ENCODE data around the gene MAP1LC3A.
"Not testable (repeated sequence)": the region's sequence is repeated elsewhere in the genome, so short reads cannot be mapped to it uniquely, and the experiment has no call there.

The MAP1LC3A gene

GRCh38 chr20:34558320-34559218 lies at the start of gene MAP1LC3A:
MAP1LC3A (plus strand) TSS chr20:34558718; CDS start chr20:34558869, 151 bp downstream.
- H3K27me3 Mint-ChIP-seq, result no peaks in the 10 kb centered on the region
- peak within 1 kb of the TSS; percentile 89 for H3K27ac Mint-ChIP-seq
- H3K36me3 Mint-ChIP-seq, result no peaks in the 10 kb centered on the region
- peaks cover 20% of the 10 kb centered on the region for H3K4me1 Mint-ChIP-seq
- H3K9me3 Mint-ChIP-seq, result no peaks in the 10 kb centered on the region
- peak within 1 kb of the TSS; percentile 87 for H3K4me3 Mint-ChIP-seq
- ATAC-seq, result peak; percentile 78

GRCh38 chr20:34510575-34510974 lies 47.9 kb upstream of the MAP1LC3A start:
- H3K36me3 Mint-ChIP-seq, result peaks cover 16% of the 10 kb centered on the region
- no peak for ATAC-seq
- H3K9me3 Mint-ChIP-seq, result no peaks in the 10 kb centered on the region
- no peaks in the 10 kb centered on the region for H3K27me3 Mint-ChIP-seq
- peaks cover 27% of the 10 kb centered on the region for H3K4me1 Mint-ChIP-seq
- no peak overlapping the region for H3K4me3 Mint-ChIP-seq
- no peak overlapping the region for H3K27ac Mint-ChIP-seq

DNA sequence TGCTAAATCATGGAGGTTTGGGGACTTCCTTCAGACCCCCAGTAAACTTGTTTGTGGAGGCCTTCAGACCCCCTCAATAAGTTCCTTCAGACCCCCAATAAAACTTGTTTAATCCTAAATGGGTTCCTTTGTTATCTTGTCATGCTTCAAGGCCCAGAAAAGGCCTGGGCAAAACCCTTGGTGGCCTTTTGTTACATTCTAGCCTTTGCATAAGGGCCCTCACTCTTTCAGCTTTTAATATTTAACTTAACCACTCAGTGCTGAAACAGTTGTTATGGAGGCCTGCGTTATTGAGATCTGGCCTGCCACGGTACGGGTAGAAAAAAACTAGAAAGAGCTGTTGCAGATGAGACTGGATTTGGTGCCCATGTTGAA lies 46.6 kb upstream of the MAP1LC3A start:
- H3K4me1 Mint-ChIP-seq, result peaks cover 27% of the 10 kb centered on the region
- no peak overlapping the region for H3K27ac Mint-ChIP-seq
- ATAC-seq, result no peak
- peaks cover 10% of the 10 kb centered on the region for H3K36me3 Mint-ChIP-seq
- H3K9me3 Mint-ChIP-seq, result no peaks in the 10 kb centered on the region
- no peaks in the 10 kb centered on the region for H3K27me3 Mint-ChIP-seq
- H3K4me3 Mint-ChIP-seq, result no peak overlapping the region

DNA sequence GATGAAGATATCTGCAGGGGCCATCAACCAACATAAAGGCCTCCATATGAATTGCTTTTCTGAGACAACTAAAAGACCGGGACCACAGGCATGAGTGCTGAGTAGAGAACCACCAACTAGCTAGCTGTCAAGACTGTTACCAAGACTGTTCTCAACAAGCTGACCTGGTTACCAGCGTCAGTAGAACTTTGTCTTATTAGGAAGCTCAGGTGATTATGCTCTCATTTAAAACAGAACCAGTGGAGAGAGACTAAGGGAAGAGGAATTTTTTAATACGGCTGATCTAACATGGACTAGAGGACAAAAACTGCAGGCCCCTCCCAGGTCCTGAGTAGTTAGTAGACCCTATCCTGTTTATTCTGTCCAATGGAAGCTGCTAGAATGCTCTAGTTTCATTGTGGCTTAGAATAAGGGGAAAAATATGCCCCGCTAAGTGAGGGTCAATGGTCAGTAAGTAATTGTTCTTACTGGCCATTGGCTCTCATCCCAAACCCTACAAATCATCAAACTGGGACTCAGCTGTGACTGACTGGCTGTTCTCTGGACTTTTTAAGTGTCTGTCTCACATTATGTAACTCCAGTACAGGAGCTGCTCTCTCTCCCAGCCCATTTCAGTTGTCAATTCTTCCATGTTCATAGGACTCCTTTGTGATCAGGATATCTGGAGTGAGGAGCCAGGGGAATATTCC lies 46.1 kb upstream of the MAP1LC3A start:
- no peak overlapping the region for H3K4me3 Mint-ChIP-seq
- H3K36me3 Mint-ChIP-seq, result peaks cover 10% of the 10 kb centered on the region
- peaks cover 27% of the 10 kb centered on the region for H3K4me1 Mint-ChIP-seq
- ATAC-seq, result no peak
- H3K27me3 Mint-ChIP-seq, result no peaks in the 10 kb centered on the region
- H3K27ac Mint-ChIP-seq, result no peak overlapping the region
- H3K9me3 Mint-ChIP-seq, result no peaks in the 10 kb centered on the region

- peaks cover 4% of the 10 kb centered on the region for H3K36me3 Mint-ChIP-seq
- no peak overlapping the region for H3K27ac Mint-ChIP-seq
- no peak overlapping the region for H3K4me3 Mint-ChIP-seq
- no peaks in the 10 kb centered on the region for H3K27me3 Mint-ChIP-seq
- no peaks in the 10 kb centered on the region for H3K9me3 Mint-ChIP-seq
- H3K4me1 Mint-ChIP-seq, result peaks cover 30% of the 10 kb centered on the region
- no peak for ATAC-seq
These were observed 45.5 kb upstream of the MAP1LC3A start for GRCh38 chr20:34512955-34513419.

DNA sequence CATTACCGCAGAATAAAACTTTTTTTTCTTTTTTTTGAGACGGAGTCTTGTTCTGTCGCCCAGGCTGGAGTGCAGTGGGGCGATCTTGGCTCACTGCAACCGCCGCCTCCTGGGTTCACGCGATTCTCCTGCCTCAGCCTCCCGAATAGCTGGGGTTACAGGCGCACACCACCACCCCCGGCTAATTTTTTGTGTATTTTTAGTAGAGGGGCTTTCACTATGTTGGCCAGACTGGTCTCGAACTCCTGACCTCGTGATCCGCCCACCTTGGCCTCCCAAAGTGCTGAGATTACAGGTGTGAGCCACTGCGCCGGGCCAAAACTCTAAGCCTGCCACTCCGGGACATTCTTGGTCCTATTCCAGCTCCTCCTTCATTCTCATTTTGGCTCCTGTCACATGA lies 44.5 kb upstream of the MAP1LC3A start:
- H3K4me1 Mint-ChIP-seq, result peaks cover 40% of the 10 kb centered on the region
- not testable (repeated sequence) for H3K27me3 Mint-ChIP-seq, H3K36me3 Mint-ChIP-seq, ATAC-seq, H3K9me3 Mint-ChIP-seq, H3K27ac Mint-ChIP-seq, H3K4me3 Mint-ChIP-seq

DNA sequence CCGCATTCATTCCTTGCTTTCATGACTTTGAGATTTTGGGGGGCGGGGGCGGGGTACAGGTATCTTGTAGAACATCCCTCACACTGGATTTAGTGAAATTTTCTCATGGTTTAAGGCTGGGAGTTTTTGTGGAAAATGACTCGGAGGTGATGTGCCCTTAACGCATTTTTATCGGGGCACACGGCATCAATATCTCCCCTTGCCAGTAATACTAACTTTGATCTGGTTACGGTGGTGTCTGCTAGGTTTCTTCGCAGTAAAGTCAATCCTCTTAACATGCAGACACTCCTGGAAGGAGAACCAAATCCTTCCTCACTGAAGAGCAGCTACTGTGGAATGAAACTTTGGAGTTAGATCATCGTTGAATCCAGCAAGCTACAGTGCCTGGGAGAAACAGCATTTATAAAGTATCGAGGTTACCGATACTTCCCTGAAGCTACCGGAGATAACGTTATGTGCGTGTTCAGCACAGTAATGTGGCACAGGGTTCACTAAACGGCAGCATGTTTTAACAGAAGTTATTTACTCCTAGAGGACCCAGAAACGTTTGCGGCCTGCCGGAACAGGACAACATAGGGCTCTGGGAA lies 43.5 kb upstream of the MAP1LC3A start:
- ATAC-seq, result peak; percentile 9

DNA sequence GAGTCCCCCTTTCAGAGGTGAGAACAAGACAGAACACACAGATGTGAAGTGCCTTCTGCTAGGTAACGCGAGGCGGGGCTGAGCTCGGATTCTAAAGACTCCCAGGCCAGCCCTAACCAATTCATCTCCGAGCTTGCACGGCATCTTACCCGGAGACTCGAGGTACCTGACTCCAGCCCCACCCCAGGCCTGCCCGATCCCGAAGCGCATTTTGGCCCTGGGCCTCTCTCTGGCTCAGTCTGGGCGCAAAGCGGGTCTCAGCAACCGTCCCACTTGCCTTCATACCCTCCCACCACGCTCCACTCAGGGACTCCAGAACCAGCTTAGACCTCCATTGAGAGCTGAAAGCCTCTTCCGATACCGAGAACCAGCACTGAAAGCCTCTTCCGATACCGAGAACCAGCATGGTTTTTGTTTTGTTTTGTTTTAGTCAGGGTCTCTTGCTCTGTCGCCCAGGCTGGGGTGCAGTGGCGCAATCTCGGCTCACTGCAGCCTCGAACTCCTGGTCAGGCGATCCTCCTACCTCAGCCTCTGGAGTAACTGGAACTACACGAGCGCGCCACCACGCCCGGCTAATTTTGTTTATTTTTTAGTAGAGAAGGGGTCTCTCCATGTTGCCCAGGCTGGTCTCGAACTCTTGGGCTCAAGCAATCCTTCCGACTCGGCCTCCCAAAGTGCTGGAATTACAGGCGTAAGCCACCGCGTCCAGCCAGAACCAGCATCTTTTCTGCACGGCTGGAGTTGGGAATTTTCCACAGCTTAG lies 42.9 kb upstream of the MAP1LC3A start:
- ATAC-seq, result peak; percentile 84
- Mint-ChIP-seq H3K27ac (peak overlapping the region; percentile 97), H3K4me1 (peaks cover 44% of the 10 kb centered on the region), H3K9me3 (no peaks in the 10 kb centered on the region), H3K4me3 (peak overlapping the region; percentile 96), H3K36me3 (no peaks in the 10 kb centered on the region), H3K27me3 (no peaks in the 10 kb centered on the region)

More for the DNA sequence above, 43.5 kb upstream of the MAP1LC3A start:
- Mint-ChIP-seq H3K4me1 (peaks cover 41% of the 10 kb centered on the region), H3K36me3 (no peaks in the 10 kb centered on the region), H3K27ac (peak overlapping the region; percentile 97), H3K4me3 (peak overlapping the region; percentile 96), H3K9me3 (no peaks in the 10 kb centered on the region), H3K27me3 (no peaks in the 10 kb centered on the region)

- Mint-ChIP-seq H3K36me3 (no peaks in the 10 kb centered on the region), H3K9me3 (no peaks in the 10 kb centered on the region), H3K27ac (peak within 1 kb of the TSS; percentile 97), H3K4me1 (peaks cover 49% of the 10 kb centered on the region), H3K27me3 (no peaks in the 10 kb centered on the region), H3K4me3 (peak within 1 kb of the TSS; percentile 96)
- ATAC-seq, result peak; percentile 94
These were observed 42.0 kb upstream of the MAP1LC3A start, which contains the start of gene DYNLRB1 for GRCh38 chr20:34516247-34517113. DYNLRB1 (plus strand) TSS chr20:34516422; CDS start chr20:34516459, 37 bp downstream.

- H3K27me3 Mint-ChIP-seq, result no peaks in the 10 kb centered on the region
- peaks cover 52% of the 10 kb centered on the region for H3K4me1 Mint-ChIP-seq
- no peak for ATAC-seq
- H3K27ac Mint-ChIP-seq, result peak overlapping the region; percentile 97
- no peaks in the 10 kb centered on the region for H3K9me3 Mint-ChIP-seq
- H3K36me3 Mint-ChIP-seq, result peaks cover 3% of the 10 kb centered on the region
- peak overlapping the region; percentile 96 for H3K4me3 Mint-ChIP-seq
These were observed 41.4 kb upstream of the MAP1LC3A start for GRCh38 chr20:34517114-34517505.

- not testable (repeated sequence) for H3K36me3 Mint-ChIP-seq, H3K9me3 Mint-ChIP-seq, ATAC-seq, H3K4me3 Mint-ChIP-seq, H3K27me3 Mint-ChIP-seq
- H3K27ac Mint-ChIP-seq, result peak overlapping the region; percentile 48
- H3K4me1 Mint-ChIP-seq, result peaks cover 54% of the 10 kb centered on the region
These were observed 39.7 kb upstream of the MAP1LC3A start for GRCh38 chr20:34518863-34519262.

- H3K36me3 Mint-ChIP-seq, H3K27ac Mint-ChIP-seq, H3K9me3 Mint-ChIP-seq, H3K4me3 Mint-ChIP-seq, H3K27me3 Mint-ChIP-seq, ATAC-seq: not testable (repeated sequence)
- H3K4me1 Mint-ChIP-seq, result peaks cover 45% of the 10 kb centered on the region
These were observed 38.7 kb upstream of the MAP1LC3A start for GRCh38 chr20:34519841-34520240.

GRCh38 chr20:34522969-34523871 lies 35.3 kb upstream of the MAP1LC3A start:
- H3K36me3 Mint-ChIP-seq, result peaks cover 21% of the 10 kb centered on the region
- no peaks in the 10 kb centered on the region for H3K9me3 Mint-ChIP-seq
- ATAC-seq, result no peak
- H3K4me3 Mint-ChIP-seq, result no peak overlapping the region
- no peak overlapping the region for H3K27ac Mint-ChIP-seq
- H3K27me3 Mint-ChIP-seq, result no peaks in the 10 kb centered on the region
- H3K4me1 Mint-ChIP-seq, result peaks cover 33% of the 10 kb centered on the region
